HepG2 (cell line): Measurements from ENCODE around the gene USP43. TPM values are rescaled to one million over a fixed set of nuclear protein-coding genes. Genes with fewer than 3 reads are reported as not detected.
A peak's percentile ranks its signal among the peaks of the same experiment; 100 is the strongest.

Experiments
- ADNP ChIP-seq: sonication (generic); formaldehyde crosslinking; IDR thresholded peaks from 2 replicates; pipeline ENCODE4 v1.4.0; 2020; ENCODE audit warnings: missing genetic modification reagents
- ARNT2 ChIP-seq: sonication (generic); formaldehyde crosslinking; IDR thresholded peaks from 2 replicates; pipeline ENCODE4 v1.8.0; 2022; ENCODE audit warnings: mild to moderate bottlenecking, low read depth, missing genetic modification reagents, moderate library complexity
- CBX2 ChIP-seq, 2 experiments: fragments of 200-600 bp in 1 of 2; sonication (generic); formaldehyde crosslinking in 1 of 2; IDR thresholded peaks; 2 replicates each; pipeline versions ENCODE4 v1.7.0 to v1.8.1; 2018 to 2022; ENCODE audit warnings: low read depth in 2 of 2, low read length in 1 of 2, mild to moderate bottlenecking in 1 of 2, missing genetic modification reagents in 1 of 2
- EEA1 ChIP-seq: sonication (generic); formaldehyde crosslinking; IDR thresholded peaks from 2 replicates; pipeline ENCODE4 v1.5.1; 2020; ENCODE audit warnings: mild to moderate bottlenecking, missing genetic modification reagents, borderline replicate concordance
- FOXA3 ChIP-seq: IDR thresholded peaks from 2 replicates; pipeline ENCODE4 v1.6.1; 2016; ENCODE audit warnings: missing genetic modification reagents, missing compliant biosample characterization
- FOXK1 ChIP-seq: sonication (generic); formaldehyde crosslinking; IDR thresholded peaks from 2 replicates; pipeline ENCODE4 v1.4.0; 2020; ENCODE audit warnings: low read depth, missing genetic modification reagents, borderline replicate concordance
- GLI4 ChIP-seq: sonication (generic); formaldehyde crosslinking; IDR thresholded peaks from 2 replicates; pipeline ENCODE4 v1.5.1; 2020; ENCODE audit warnings: missing genetic modification reagents, mild to moderate bottlenecking, moderate library complexity, borderline replicate concordance
- GMEB1 ChIP-seq: sonication (generic); formaldehyde crosslinking; IDR thresholded peaks from 2 replicates; pipeline ENCODE4 v1.5.1; 2020; ENCODE audit warnings: missing genetic modification reagents, mild to moderate bottlenecking, borderline replicate concordance
- HINFP ChIP-seq: sonication (generic); formaldehyde crosslinking; IDR thresholded peaks from 2 replicates; pipeline ENCODE4 v1.4.0; 2020; ENCODE audit warnings: low read depth, mild to moderate bottlenecking, missing genetic modification reagents
- IRF1 ChIP-seq: sonication (generic); formaldehyde crosslinking; IDR thresholded peaks from 2 replicates; pipeline ENCODE4 v1.4.0; 2020; ENCODE audit warnings: low read depth, mild to moderate bottlenecking, missing genetic modification reagents
- NAIF1 ChIP-seq: sonication (generic); formaldehyde crosslinking; IDR thresholded peaks from 2 replicates; pipeline ENCODE4 v1.5.0; 2020; ENCODE audit warnings: mild to moderate bottlenecking, missing genetic modification reagents, borderline replicate concordance
- NR2F1 ChIP-seq, 2 experiments: fragments of 450-650 bp in 1 of 2; formaldehyde crosslinking in 1 of 2; IDR thresholded peaks; 2 replicates each; pipeline versions ENCODE4 v1.5.0 to v1.6.1; 2016 to 2020; ENCODE audit warnings: mild to moderate bottlenecking in 1 of 2, missing compliant biosample characterization in 1 of 2, missing genetic modification reagents in 1 of 2, moderate library complexity in 1 of 2
- PITX1 ChIP-seq: sonication (generic); formaldehyde crosslinking; IDR thresholded peaks from 2 replicates; pipeline ENCODE4 v1.5.1; 2020; ENCODE audit warnings: mild to moderate bottlenecking, missing genetic modification reagents
- RORA ChIP-seq: sonication (generic); formaldehyde crosslinking; IDR thresholded peaks from 2 replicates; pipeline ENCODE4 v1.5.0; 2020; ENCODE audit warnings: mild to moderate bottlenecking, missing genetic modification reagents, moderate library complexity
- SMARCC2 ChIP-seq: fragments of 450-650 bp; IDR thresholded peaks from 2 replicates; pipeline ENCODE4 v1.6.1; 2017; ENCODE audit warnings: antibody characterized with exemption, mild to moderate bottlenecking
- SOX6 ChIP-seq, 2 experiments: fragments of 450-650 bp in 1 of 2; sonication (generic) in 1 of 2; formaldehyde crosslinking in 1 of 2; IDR thresholded peaks; 2 replicates each; pipeline versions ENCODE4 v1.4.0 to v1.6.1; 2017 to 2020; ENCODE audit warnings: antibody characterized with exemption in 1 of 2, mild to moderate bottlenecking in 1 of 2, missing genetic modification reagents in 1 of 2
- TBP ChIP-seq: sonication (generic); formaldehyde crosslinking; IDR thresholded peaks from 2 replicates; pipeline ENCODE4 v1.5.0; 2020; ENCODE audit warnings: missing genetic modification reagents
- ZBTB7A ChIP-seq: sonication (generic); formaldehyde crosslinking; IDR thresholded peaks from 2 replicates; pipeline ENCODE4 v1.8.0; 2022; ENCODE audit warnings: mild to moderate bottlenecking, missing genetic modification reagents
- ZFP36L2 ChIP-seq: sonication (generic); formaldehyde crosslinking; IDR thresholded peaks from 2 replicates; pipeline ENCODE4 v1.4.0; 2020; ENCODE audit warnings: missing genetic modification reagents
- ZNF614 ChIP-seq: IDR thresholded peaks from 2 replicates; pipeline ENCODE4 v1.6.1; 2018; ENCODE audit warnings: missing biosample characterization, missing genetic modification reagents, inconsistent platforms, borderline replicate concordance
- ZNF629 ChIP-seq: sonication (generic); formaldehyde crosslinking; conservative IDR thresholded peaks from 2 replicates; pipeline ENCODE4 v1.5.0; 2020; ENCODE audit warnings: missing genetic modification reagents
- ZSCAN29 ChIP-seq: sonication (generic); formaldehyde crosslinking; conservative IDR thresholded peaks from 2 replicates; pipeline ENCODE4 v1.4.0; 2020; ENCODE audit warnings: mild to moderate bottlenecking, missing genetic modification reagents
- polyA plus RNA-seq, 8 experiments: library from polyadenylated mRNA; depleted of rRNA in 3 of 8; stranded (reverse) in 7 of 8; unstranded in 1 of 8; fragments of >200 nt; fragmentation: Illumina TruSeq in 4 of 8; extraction: Trizol in 4 of 8; gene quantifications; 2 replicates each; pipeline versions ENCODE4 v1.2.1 to v1.2.3, GENCODE V29; 2011 to 2016; ENCODE audit warnings: low read depth in 4 of 8, missing spikeins in 1 of 8, mixed read lengths in 1 of 8; ENCODE audit not compliant: insufficient read depth in 1 of 8
- total RNA-seq, 5 experiments: library from RNA; depleted of rRNA; stranded (reverse); fragments of >200 nt; fragmentation: Illumina TruSeq; extraction: Trizol; gene quantifications; 2 replicates each; pipeline ENCODE4 v1.2.3, GENCODE V29; 2016; ENCODE audit warnings: low read depth in 1 of 5
- TF ChIP-seq, protein P1 (sequence below): sonication (generic); formaldehyde crosslinking; IDR thresholded peaks from 2 replicates; pipeline ENCODE4 v1.4.0; 2020; ENCODE audit warnings: mild to moderate bottlenecking, low read depth, missing genetic modification reagents

USP43 gene
- total and polyA plus RNA-seq, 2 of the 13 experiments (the other 11 are each of a cell fraction or from before 2014, with no cell fraction given), result 1.6 to 2.2 TPM

- no peak for TF ChIP-seq HINFP (CRISPR knock-in tag)
- 0 out of 2 replicates have a peak, but pooled peaks have one; percentile 16 for TF ChIP-seq PITX1 (CRISPR knock-in tag)
- no peak for TF ChIP-seq TBP (CRISPR knock-in tag)
- 0 out of 2 replicates have a peak, but pooled peaks have one; percentile 24 for TF ChIP-seq EEA1 (CRISPR knock-in tag)
- TF ChIP-seq SOX6 (IDR thresholded peaks at IDR 0.05), result no peak
- TF ChIP-seq SOX6 (CRISPR knock-in tag; IDR thresholded peaks at IDR 0.05), result no peak
- no peak for TF ChIP-seq RORA (CRISPR knock-in tag)
- TF ChIP-seq, protein P1, sequence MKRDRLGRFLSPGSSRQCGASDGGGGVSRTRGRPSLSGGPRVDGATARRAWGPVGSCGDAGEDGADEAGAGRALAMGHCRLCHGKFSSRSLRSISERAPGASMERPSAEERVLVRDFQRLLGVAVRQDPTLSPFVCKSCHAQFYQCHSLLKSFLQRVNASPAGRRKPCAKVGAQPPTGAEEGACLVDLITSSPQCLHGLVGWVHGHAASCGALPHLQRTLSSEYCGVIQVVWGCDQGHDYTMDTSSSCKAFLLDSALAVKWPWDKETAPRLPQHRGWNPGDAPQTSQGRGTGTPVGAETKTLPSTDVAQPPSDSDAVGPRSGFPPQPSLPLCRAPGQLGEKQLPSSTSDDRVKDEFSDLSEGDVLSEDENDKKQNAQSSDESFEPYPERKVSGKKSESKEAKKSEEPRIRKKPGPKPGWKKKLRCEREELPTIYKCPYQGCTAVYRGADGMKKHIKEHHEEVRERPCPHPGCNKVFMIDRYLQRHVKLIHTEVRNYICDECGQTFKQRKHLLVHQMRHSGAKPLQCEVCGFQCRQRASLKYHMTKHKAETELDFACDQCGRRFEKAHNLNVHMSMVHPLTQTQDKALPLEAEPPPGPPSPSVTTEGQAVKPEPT (CRISPR knock-in tag), result no peak
- no peak for TF ChIP-seq IRF1 (CRISPR knock-in tag)
- TF ChIP-seq ARNT2 (CRISPR knock-in tag), result no peak
- TF ChIP-seq ZNF629, result no peak
- no peak for TF ChIP-seq NR2F1 (CRISPR knock-in tag; IDR thresholded peaks at IDR 0.05)
- peak; percentile 23; the same call in 1 of the 2 replicates for TF ChIP-seq NAIF1
- TF ChIP-seq ZSCAN29 (CRISPR knock-in tag), result no peak
- TF ChIP-seq CBX2 (IDR thresholded peaks at IDR 0.05; ENCODE audit: low read depth, low read length), result no peak
- TF ChIP-seq CBX2 (CRISPR knock-in tag; IDR thresholded peaks at IDR 0.05; ENCODE audit: low read depth), result no peak
- no peak for TF ChIP-seq ZBTB7A (CRISPR knock-in tag)
- no peak for TF ChIP-seq FOXA3
- TF ChIP-seq ZNF614, result peak; percentile 15; the same call in 1 of the 2 replicates
- no peak for TF ChIP-seq ZFP36L2 (CRISPR knock-in tag)
- TF ChIP-seq ADNP (CRISPR knock-in tag), result no peak
- TF ChIP-seq FOXK1 (CRISPR knock-in tag), result no peak
- no peak for TF ChIP-seq GLI4 (CRISPR knock-in tag)
- no peak for TF ChIP-seq SMARCC2
- TF ChIP-seq GMEB1 (CRISPR knock-in tag), result no peak
These were observed at the start of gene USP43 (continued) for GRCh38 chr17:9644910-9645751.
